K562 (cell line): ENCODE data around the gene SIGLEC7. TPM values are rescaled to one million over a fixed set of nuclear protein-coding genes. Genes with fewer than 3 reads are reported as not detected.

Experiments used
- CBFB ChIP-seq: sonication (generic); formaldehyde crosslinking; IDR thresholded peaks from 2 replicates; pipeline ENCODE4 v1.4.0; 2020; ENCODE audit warnings: mild to moderate bottlenecking, missing genetic modification reagents
- KDM5B ChIP-seq: fragments of 200-600 bp; sonication (generic); IDR thresholded peaks from 2 replicates; pipeline ENCODE4 v1.6.1; 2012; ENCODE audit warnings: low read depth, mild to moderate bottlenecking, moderate library complexity, low read length, control low read depth, inconsistent platforms; ENCODE audit not compliant: insufficient replicate concordance
- KLF6 ChIP-seq: fragments of 250-450 bp; sonication (Bioruptor Pico); IDR thresholded peaks from 2 replicates; pipeline ENCODE4 v1.4.0; 2020; ENCODE audit warnings: mild to moderate bottlenecking, moderate library complexity, borderline replicate concordance
- polyA plus RNA-seq, 8 experiments: library from polyadenylated mRNA; depleted of rRNA in 4 of 8; stranded (reverse) in 5 of 8; unstranded in 3 of 8; fragments of >200 nt; fragmentation: Nextera tagmentation in 2 of 8; fragmentation: Illumina TruSeq in 1 of 8; extraction: Ambion mirVana in 2 of 8; extraction: Trizol in 1 of 8; gene quantifications; 2 replicates each; pipeline versions ENCODE4 v1.2.1 to v1.2.3, GENCODE V29; 2011 to 2014; ENCODE audit warnings: inconsistent platforms in 1 of 8, missing spikeins in 1 of 8
- total RNA-seq, 7 experiments: library from RNA; depleted of rRNA in 6 of 7; stranded (reverse); fragments of >200 nt in 6 of 7; fragmentation: Illumina TruSeq in 2 of 7; extraction: Trizol in 2 of 7; gene quantifications; 2 replicates each; pipeline versions ENCODE4 v1.2.1 to v1.2.3, GENCODE V29; 2011 to 2021; ENCODE audit warnings: low replicate concordance in 1 of 7
- TF ChIP-seq, protein P1 (sequence below), 2 experiments: fragments of 450-650 bp in 1 of 2; sonication (generic) in 1 of 2; formaldehyde crosslinking in 1 of 2; IDR thresholded peaks; 2 replicates each; pipeline versions ENCODE4 v1.7.1 to v1.9.0; 2016 to 2022; ENCODE audit warnings: inconsistent platforms in 1 of 2, mild to moderate bottlenecking in 1 of 2, missing genetic modification reagents in 1 of 2

SIGLEC7 gene
- total and polyA plus RNA-seq, 9 of the 15 experiments (the other 6 are each of a cell fraction or from before 2014, with no cell fraction given) = 0.10 to 0.12 TPM; not detected in 7

DNA sequence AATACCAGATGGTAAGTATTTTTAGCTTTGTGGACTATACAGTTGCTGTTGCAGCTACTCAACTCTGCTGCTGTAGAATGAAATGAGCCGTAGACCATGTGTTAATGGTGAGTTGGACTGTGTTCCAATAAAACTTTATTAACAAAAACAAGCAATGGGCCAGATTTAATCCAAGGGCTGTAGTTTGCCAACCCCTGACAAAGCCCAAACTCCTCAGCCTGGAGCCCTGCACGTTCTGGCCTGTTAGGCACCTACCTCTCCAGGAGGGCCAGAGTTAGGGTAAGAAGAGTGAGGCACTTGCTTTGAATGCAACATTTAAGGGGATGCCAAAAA is 46.1 kb downstream of the SIGLEC7 start (continued):
- TF ChIP-seq, protein P1, sequence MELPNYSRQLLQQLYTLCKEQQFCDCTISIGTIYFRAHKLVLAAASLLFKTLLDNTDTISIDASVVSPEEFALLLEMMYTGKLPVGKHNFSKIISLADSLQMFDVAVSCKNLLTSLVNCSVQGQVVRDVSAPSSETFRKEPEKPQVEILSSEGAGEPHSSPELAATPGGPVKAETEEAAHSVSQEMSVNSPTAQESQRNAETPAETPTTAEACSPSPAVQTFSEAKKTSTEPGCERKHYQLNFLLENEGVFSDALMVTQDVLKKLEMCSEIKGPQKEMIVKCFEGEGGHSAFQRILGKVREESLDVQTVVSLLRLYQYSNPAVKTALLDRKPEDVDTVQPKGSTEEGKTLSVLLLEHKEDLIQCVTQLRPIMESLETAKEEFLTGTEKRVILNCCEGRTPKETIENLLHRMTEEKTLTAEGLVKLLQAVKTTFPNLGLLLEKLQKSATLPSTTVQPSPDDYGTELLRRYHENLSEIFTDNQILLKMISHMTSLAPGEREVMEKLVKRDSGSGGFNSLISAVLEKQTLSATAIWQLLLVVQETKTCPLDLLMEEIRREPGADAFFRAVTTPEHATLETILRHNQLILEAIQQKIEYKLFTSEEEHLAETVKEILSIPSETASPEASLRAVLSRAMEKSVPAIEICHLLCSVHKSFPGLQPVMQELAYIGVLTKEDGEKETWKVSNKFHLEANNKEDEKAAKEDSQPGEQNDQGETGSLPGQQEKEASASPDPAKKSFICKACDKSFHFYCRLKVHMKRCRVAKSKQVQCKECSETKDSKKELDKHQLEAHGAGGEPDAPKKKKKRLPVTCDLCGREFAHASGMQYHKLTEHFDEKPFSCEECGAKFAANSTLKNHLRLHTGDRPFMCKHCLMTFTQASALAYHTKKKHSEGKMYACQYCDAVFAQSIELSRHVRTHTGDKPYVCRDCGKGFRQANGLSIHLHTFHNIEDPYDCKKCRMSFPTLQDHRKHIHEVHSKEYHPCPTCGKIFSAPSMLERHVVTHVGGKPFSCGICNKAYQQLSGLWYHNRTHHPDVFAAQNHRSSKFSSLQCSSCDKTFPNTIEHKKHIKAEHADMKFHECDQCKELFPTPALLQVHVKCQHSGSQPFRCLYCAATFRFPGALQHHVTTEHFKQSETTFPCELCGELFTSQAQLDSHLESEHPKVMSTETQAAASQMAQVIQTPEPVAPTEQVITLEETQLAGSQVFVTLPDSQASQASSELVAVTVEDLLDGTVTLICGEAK (IDR thresholded peaks at IDR 0.05) = peak; percentile 98
- TF ChIP-seq, protein P1 (CRISPR knock-in tag; IDR thresholded peaks at IDR 0.05) = peak; percentile 99
- TF ChIP-seq KLF6 (no peak), CBFB (CRISPR knock-in tag) (no peak), KDM5B (no peak)
- TF ChIP-seq, all 486 proteins: peak for 1
